Liver (tissue), 3 donors: ENCODE measurements around the gene FRAS1.

ENCODE experiments used
- CTCF ChIP-seq: fragments of 150-350 bp; IDR thresholded peaks from 2 replicates; pipeline ENCODE4 v1.5.1; 2017; ENCODE audit warnings: improper control_type of control experiment, low read depth, low read length; ENCODE audit not compliant: missing input control
- EGR1 ChIP-seq, 2 donors: IDR thresholded peaks; 2 replicates each; pipeline ENCODE4 v1.6.1; 2016 to 2018; ENCODE audit warnings: antibody characterized with exemption in 2 of 2, low read depth in 2 of 2
- FOXA1 ChIP-seq: IDR thresholded peaks from 2 replicates; pipeline ENCODE4 v1.6.1; 2016; ENCODE audit warnings: antibody characterized with exemption
- JUND ChIP-seq, 2 donors: IDR thresholded peaks; 2 replicates each; pipeline ENCODE4 v1.6.1; 2016; ENCODE audit warnings: antibody characterized with exemption in 2 of 2
- SP1 ChIP-seq: IDR thresholded peaks from 2 replicates; pipeline ENCODE4 v1.6.1; 2018; ENCODE audit warnings: antibody characterized with exemption, mild to moderate bottlenecking
- TAF1 ChIP-seq: conservative IDR thresholded peaks from 2 replicates; pipeline ENCODE4 v1.6.1; 2016; ENCODE audit warnings: antibody characterized with exemption, mild to moderate bottlenecking
- TF ChIP-seq, protein P1 (sequence below): IDR thresholded peaks from 2 replicates; pipeline ENCODE4 v1.6.1; 2016; ENCODE audit warnings: antibody characterized with exemption
- TF ChIP-seq, protein P2 (sequence below): IDR thresholded peaks from 2 replicates; pipeline ENCODE4 v1.6.1; 2016; ENCODE audit warnings: antibody characterized with exemption, mild to moderate bottlenecking
- donor health status: healthy.
- donor health status: healthy.

- TF ChIP-seq CTCF, result no peak
- no peak for TF ChIP-seq TAF1
- TF ChIP-seq, protein P1, sequence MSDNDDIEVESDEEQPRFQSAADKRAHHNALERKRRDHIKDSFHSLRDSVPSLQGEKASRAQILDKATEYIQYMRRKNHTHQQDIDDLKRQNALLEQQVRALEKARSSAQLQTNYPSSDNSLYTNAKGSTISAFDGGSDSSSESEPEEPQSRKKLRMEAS, result no peak
- TF ChIP-seq FOXA1, result no peak
- no peak for TF ChIP-seq SP1
- TF ChIP-seq, protein P2, sequence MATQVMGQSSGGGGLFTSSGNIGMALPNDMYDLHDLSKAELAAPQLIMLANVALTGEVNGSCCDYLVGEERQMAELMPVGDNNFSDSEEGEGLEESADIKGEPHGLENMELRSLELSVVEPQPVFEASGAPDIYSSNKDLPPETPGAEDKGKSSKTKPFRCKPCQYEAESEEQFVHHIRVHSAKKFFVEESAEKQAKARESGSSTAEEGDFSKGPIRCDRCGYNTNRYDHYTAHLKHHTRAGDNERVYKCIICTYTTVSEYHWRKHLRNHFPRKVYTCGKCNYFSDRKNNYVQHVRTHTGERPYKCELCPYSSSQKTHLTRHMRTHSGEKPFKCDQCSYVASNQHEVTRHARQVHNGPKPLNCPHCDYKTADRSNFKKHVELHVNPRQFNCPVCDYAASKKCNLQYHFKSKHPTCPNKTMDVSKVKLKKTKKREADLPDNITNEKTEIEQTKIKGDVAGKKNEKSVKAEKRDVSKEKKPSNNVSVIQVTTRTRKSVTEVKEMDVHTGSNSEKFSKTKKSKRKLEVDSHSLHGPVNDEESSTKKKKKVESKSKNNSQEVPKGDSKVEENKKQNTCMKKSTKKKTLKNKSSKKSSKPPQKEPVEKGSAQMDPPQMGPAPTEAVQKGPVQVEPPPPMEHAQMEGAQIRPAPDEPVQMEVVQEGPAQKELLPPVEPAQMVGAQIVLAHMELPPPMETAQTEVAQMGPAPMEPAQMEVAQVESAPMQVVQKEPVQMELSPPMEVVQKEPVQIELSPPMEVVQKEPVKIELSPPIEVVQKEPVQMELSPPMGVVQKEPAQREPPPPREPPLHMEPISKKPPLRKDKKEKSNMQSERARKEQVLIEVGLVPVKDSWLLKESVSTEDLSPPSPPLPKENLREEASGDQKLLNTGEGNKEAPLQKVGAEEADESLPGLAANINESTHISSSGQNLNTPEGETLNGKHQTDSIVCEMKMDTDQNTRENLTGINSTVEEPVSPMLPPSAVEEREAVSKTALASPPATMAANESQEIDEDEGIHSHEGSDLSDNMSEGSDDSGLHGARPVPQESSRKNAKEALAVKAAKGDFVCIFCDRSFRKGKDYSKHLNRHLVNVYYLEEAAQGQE, result no peak
- no peak for TF ChIP-seq EGR1 (IDR thresholded peaks at IDR 0.05; ENCODE audit: low read depth in 2 of 2)
- no peak for TF ChIP-seq JUND (IDR thresholded peaks at IDR 0.05)
These were observed 510.5 kb downstream of the FRAS1 start for GRCh38 chr4:78567500-78568060.
